HepG2 (cell line): Measurements from ENCODE around the gene GPR37L1. TPM values are rescaled to one million over a fixed set of nuclear protein-coding genes. Genes with fewer than 3 reads are reported as not detected.

ENCODE experiments used
- ARID5B ChIP-seq: IDR thresholded peaks from 2 replicates; pipeline ENCODE4 v1.4.0; 2020; ENCODE audit warnings: mild to moderate bottlenecking, missing genetic modification reagents
- GRHL1 ChIP-seq: sonication (generic); formaldehyde crosslinking; conservative IDR thresholded peaks from 2 replicates; pipeline ENCODE4 v1.8.0; 2022; ENCODE audit warnings: missing genetic modification reagents
- HNRNPK ChIP-seq: fragments of 200-400 bp; formaldehyde crosslinking; IDR thresholded peaks from 2 replicates; pipeline ENCODE4 v1.6.1; 2018; ENCODE audit warnings: low read length, low read depth, moderate library complexity, mild to moderate bottlenecking; ENCODE audit not compliant: poor library complexity, severe bottlenecking
- JARID2 ChIP-seq: sonication (generic); formaldehyde crosslinking; IDR thresholded peaks from 2 replicates; pipeline ENCODE4 v1.8.1; 2023; ENCODE audit warnings: missing genetic modification reagents, inconsistent platforms; ENCODE audit not compliant: insufficient replicate concordance
- KAT7 ChIP-seq: IDR thresholded peaks from 2 replicates; pipeline ENCODE4 v1.6.1; 2018; ENCODE audit warnings: borderline replicate concordance, missing compliant biosample characterization
- MED1 ChIP-seq: sonication (generic); formaldehyde crosslinking; IDR thresholded peaks from 2 replicates; pipeline ENCODE4 v1.4.0; 2020; ENCODE audit warnings: missing genetic modification reagents
- MNT ChIP-seq: fragments of 450-650 bp; IDR thresholded peaks from 2 replicates; pipeline ENCODE4 v1.6.1; 2016
- NFIC ChIP-seq: IDR thresholded peaks from 2 replicates; pipeline ENCODE4 v1.6.1; 2012; ENCODE audit warnings: mild to moderate bottlenecking, low read length, inconsistent platforms
- PAXIP1 ChIP-seq: sonication (generic); formaldehyde crosslinking; conservative IDR thresholded peaks from 2 replicates; pipeline ENCODE4 v1.4.0; 2020; ENCODE audit warnings: mild to moderate bottlenecking, missing genetic modification reagents, moderate library complexity
- SALL2 ChIP-seq: sonication (generic); formaldehyde crosslinking; IDR thresholded peaks from 2 replicates; pipeline ENCODE4 v1.8.1; 2023; ENCODE audit warnings: mild to moderate bottlenecking, missing genetic modification reagents, inconsistent platforms
- SOX6 ChIP-seq, 2 experiments: fragments of 450-650 bp in 1 of 2; sonication (generic) in 1 of 2; formaldehyde crosslinking in 1 of 2; IDR thresholded peaks; 2 replicates each; pipeline versions ENCODE4 v1.4.0 to v1.6.1; 2017 to 2020; ENCODE audit warnings: antibody characterized with exemption in 1 of 2, mild to moderate bottlenecking in 1 of 2, missing genetic modification reagents in 1 of 2
- TBX2 ChIP-seq: sonication (generic); formaldehyde crosslinking; IDR thresholded peaks from 2 replicates; pipeline ENCODE4 v1.5.0; 2020; ENCODE audit warnings: missing genetic modification reagents, mild to moderate bottlenecking, borderline replicate concordance
- TFAP4 ChIP-seq: sonication (generic); IDR thresholded peaks from 2 replicates; pipeline ENCODE4 v1.6.1; 2016; ENCODE audit warnings: low read depth, borderline replicate concordance
- THAP11 ChIP-seq: IDR thresholded peaks from 2 replicates; pipeline ENCODE4 v1.6.1; 2016; ENCODE audit warnings: missing biosample characterization, missing genetic modification reagents
- XRCC5 ChIP-seq: fragments of 200-400 bp; formaldehyde crosslinking; optimal IDR thresholded peaks from 2 replicates; pipeline ENCODE3; 2017; ENCODE audit warnings: mild to moderate bottlenecking, low read length
- ZBTB20 ChIP-seq: sonication (generic); formaldehyde crosslinking; IDR thresholded peaks from 2 replicates; pipeline ENCODE4 v1.8.1; 2023; ENCODE audit warnings: missing genetic modification reagents, low read depth, mild to moderate bottlenecking, borderline replicate concordance
- ZKSCAN5 ChIP-seq: sonication (generic); formaldehyde crosslinking; IDR thresholded peaks from 2 replicates; pipeline ENCODE4 v1.5.1; 2020; ENCODE audit warnings: mild to moderate bottlenecking, missing genetic modification reagents
- ZNF224 ChIP-seq: sonication (generic); formaldehyde crosslinking; IDR thresholded peaks from 2 replicates; pipeline ENCODE4 v1.5.0; 2020; ENCODE audit warnings: mild to moderate bottlenecking, missing genetic modification reagents
- polyA plus RNA-seq, 8 experiments: library from polyadenylated mRNA; depleted of rRNA in 3 of 8; stranded (reverse) in 7 of 8; unstranded in 1 of 8; fragments of >200 nt; fragmentation: Illumina TruSeq in 4 of 8; extraction: Trizol in 4 of 8; gene quantifications; 2 replicates each; pipeline versions ENCODE4 v1.2.1 to v1.2.3, GENCODE V29; 2011 to 2016; ENCODE audit warnings: low read depth in 4 of 8, missing spikeins in 1 of 8, mixed read lengths in 1 of 8; ENCODE audit not compliant: insufficient read depth in 1 of 8
- total RNA-seq, 5 experiments: library from RNA; depleted of rRNA; stranded (reverse); fragments of >200 nt; fragmentation: Illumina TruSeq; extraction: Trizol; gene quantifications; 2 replicates each; pipeline ENCODE4 v1.2.3, GENCODE V29; 2016; ENCODE audit warnings: low read depth in 1 of 5

GPR37L1 gene
- total and polyA plus RNA-seq, 2 of the 13 experiments (the other 11 are each of a cell fraction or from before 2014, with no cell fraction given) = 0.13 TPM; not detected in 1

GRCh38 chr1:202081992-202082391, 40.7 kb upstream of the GPR37L1 start (continued):
- TF ChIP-seq MNT (no peak), THAP11 (CRISPR knock-in tag) (no peak), JARID2 (no peak), PAXIP1 (0 out of 2 replicates have a peak, but pooled peaks have one; percentile 39), KAT7 (CRISPR knock-in tag) (no peak), TFAP4 (no peak), XRCC5 (no peak), ZNF224 (no peak), TBX2 (CRISPR knock-in tag) (peak; percentile 45; the same call in 1 of the 2 replicates), ARID5B (CRISPR knock-in tag) (no peak), SOX6 (IDR thresholded peaks at IDR 0.05) (no peak), SOX6 (CRISPR knock-in tag; IDR thresholded peaks at IDR 0.05) (peak; percentile 36), MED1 (CRISPR knock-in tag) (0 out of 2 replicates have a peak, but pooled peaks have one; percentile 9), ZBTB20 (CRISPR knock-in tag) (no peak), SALL2 (no peak), GRHL1 (no peak), NFIC (no peak), ZKSCAN5 (no peak), HNRNPK (no peak)
